Gastrocnemius medialis (tissue), 4 donors: Measurements from ENCODE around the gene NOL9. TPM values are rescaled to one million over a fixed set of nuclear protein-coding genes. Genes with fewer than 3 reads are reported as not detected.
A peak's percentile ranks its signal among the peaks of the same experiment; 100 is the strongest.

Source experiments
- ATAC-seq, 2 donors: fragments of 150-250 bp; one replicate each; pipeline ENCODE4 v1.9.1; 2016
- DNase-seq, 2 donors: peaks; one replicate each; pipeline ENCODE4 v3.0.0-alpha.2; 2019
- H3K27ac ChIP-seq, 4 donors: fragments of 200-600 bp; sonication (generic); 1 replicate in 1 of 4; 2 replicates in 3 of 4; pipeline ENCODE4 v1.5.1; 2016 to 2018; ENCODE audit warnings: mild to moderate bottlenecking in 2 of 4, moderate library complexity in 1 of 4
- H3K27me3 ChIP-seq, 3 donors: fragments of 200-600 bp; sonication (generic) in 2 of 3; 1 replicate in 1 of 3; 2 replicates in 2 of 3; pipeline versions ENCODE4 v1.5.1 to v1.6.0; 2016 to 2019; ENCODE audit warnings: mild to moderate bottlenecking in 1 of 3, moderate library complexity in 1 of 3
- H3K36me3 ChIP-seq, 2 donors: fragments of 200-600 bp; sonication (generic) in 1 of 2; one replicate each; pipeline ENCODE4 v1.5.1; 2017 to 2018
- H3K4me1 ChIP-seq, 2 donors: fragments of 200-600 bp; sonication (generic) in 1 of 2; one replicate each; pipeline ENCODE4 v1.5.1; 2016 to 2017; ENCODE audit warnings: mild to moderate bottlenecking in 2 of 2
- H3K4me3 ChIP-seq, 4 donors: fragments of 200-600 bp; sonication (generic) in 3 of 4; 1 replicate in 1 of 4; 2 replicates in 3 of 4; pipeline ENCODE4 v1.5.1; 2016 to 2019; ENCODE audit warnings: mild to moderate bottlenecking in 2 of 4
- H3K9me3 ChIP-seq, 3 donors: fragments of 200-600 bp; sonication (generic) in 2 of 3; 1 replicate in 1 of 3; 2 replicates in 2 of 3; pipeline ENCODE4 v1.5.1; 2016 to 2019
- POLR2A ChIP-seq, 2 donors: fragments of 450-650 bp; IDR thresholded peaks; one replicate each; pipeline ENCODE4 v1.6.1; 2017; ENCODE audit warnings: antibody characterized with exemption in 2 of 2, mild to moderate bottlenecking in 2 of 2, moderate library complexity in 2 of 2
- in situ Hi-C, 4 donors: fragments of 200-750 bp; cut with MboI; loops; one replicate each; pipeline versions ENCODE4 v1.15.0 to v1.8.0; 2017; ENCODE audit warnings: low sequenced_read_pairs in 4 of 4
- intact Hi-C: fragments of 100-400 bp; cut with DNase I; formaldehyde crosslinking; loops from one replicate; pipeline ENCODE4 v1.15.1; 2023; ENCODE audit warnings: low total_unique reads
- total RNA-seq, 4 donors: library from RNA; depleted of rRNA; stranded (reverse); fragments of >200 nt; gene quantifications; one replicate each; pipeline versions ENCODE4 v1.1.0 to v1.2.3, GENCODE V29; 2016
- TF ChIP-seq, protein P1 (sequence below), 5 experiments: fragments of 450-650 bp in 3 of 5; fragments of 200-600 bp in 2 of 5; sonication (generic) in 2 of 5; IDR thresholded peaks in 4 of 5; conservative IDR thresholded peaks in 1 of 5; 1 replicate in 4 of 5; 2 replicates in 1 of 5; pipeline ENCODE4 v1.5.1; 2016 to 2019; ENCODE audit warnings: antibody characterized with exemption in 5 of 5, mild to moderate bottlenecking in 3 of 5, moderate library complexity in 3 of 5

Gene NOL9
- total RNA-seq, 4 donors from 2014 or later, result 13.6 to 33.0 (median 21.9) TPM

DNA sequence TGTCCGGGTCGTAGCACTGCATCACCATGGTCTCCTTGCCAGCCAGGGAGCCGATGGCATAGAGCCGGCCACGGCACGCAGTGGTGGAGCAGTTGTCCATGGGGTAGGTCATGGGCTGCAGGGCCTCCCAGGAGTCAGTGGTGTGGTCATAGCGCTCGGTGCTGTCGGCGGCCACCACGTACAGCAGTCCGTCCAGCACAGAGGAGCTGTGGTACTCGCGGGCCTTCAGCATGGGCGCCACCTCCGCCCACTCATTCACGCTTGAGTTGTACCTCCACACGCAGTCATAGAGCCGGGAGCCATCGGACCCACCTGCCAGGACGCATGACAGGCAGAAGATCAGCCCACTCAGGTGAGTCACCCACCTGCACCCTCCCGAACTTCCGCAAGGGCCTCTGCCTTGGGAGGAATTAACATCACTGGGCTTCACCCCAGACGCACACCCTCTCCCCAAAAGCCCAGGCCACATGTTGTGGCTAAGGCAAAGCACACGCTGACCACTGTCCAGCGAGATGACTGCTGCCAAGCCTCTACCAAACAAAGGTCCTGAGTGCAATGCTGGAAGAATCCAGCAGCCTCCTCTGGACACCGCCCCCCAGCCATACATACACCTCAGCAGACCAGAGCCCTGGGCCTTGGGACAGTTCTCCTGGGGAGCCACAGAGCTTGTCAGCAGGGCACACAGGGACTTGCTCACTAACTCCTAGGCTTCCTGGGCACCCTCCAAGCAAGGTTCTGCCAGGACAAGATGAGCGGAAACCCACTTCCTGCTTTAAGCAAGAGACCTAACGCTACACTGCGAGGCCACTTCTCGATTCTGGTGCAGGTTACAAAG lies 45.0 kb upstream of the NOL9 start:
- intact Hi-C loops, result no loop called here
- no peaks in the 10 kb centered on the region for H3K9me3 ChIP-seq
- TF ChIP-seq, protein P1, sequence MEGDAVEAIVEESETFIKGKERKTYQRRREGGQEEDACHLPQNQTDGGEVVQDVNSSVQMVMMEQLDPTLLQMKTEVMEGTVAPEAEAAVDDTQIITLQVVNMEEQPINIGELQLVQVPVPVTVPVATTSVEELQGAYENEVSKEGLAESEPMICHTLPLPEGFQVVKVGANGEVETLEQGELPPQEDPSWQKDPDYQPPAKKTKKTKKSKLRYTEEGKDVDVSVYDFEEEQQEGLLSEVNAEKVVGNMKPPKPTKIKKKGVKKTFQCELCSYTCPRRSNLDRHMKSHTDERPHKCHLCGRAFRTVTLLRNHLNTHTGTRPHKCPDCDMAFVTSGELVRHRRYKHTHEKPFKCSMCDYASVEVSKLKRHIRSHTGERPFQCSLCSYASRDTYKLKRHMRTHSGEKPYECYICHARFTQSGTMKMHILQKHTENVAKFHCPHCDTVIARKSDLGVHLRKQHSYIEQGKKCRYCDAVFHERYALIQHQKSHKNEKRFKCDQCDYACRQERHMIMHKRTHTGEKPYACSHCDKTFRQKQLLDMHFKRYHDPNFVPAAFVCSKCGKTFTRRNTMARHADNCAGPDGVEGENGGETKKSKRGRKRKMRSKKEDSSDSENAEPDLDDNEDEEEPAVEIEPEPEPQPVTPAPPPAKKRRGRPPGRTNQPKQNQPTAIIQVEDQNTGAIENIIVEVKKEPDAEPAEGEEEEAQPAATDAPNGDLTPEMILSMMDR (IDR thresholded peaks at IDR 0.05 in 4 of 5, conservative IDR thresholded peaks at IDR 0.05 in 1 of 5), result peak in 3 of 5 experiments; percentile 23 to 36 (median 26)
- TF ChIP-seq POLR2A (IDR thresholded peaks at IDR 0.05), result peak; percentile 52 to 57
- ATAC-seq, result peak in 1 of 2 donors; percentile 2
- peaks cover 0 to 35% of the 10 kb centered on the region in 2 donors for H3K36me3 ChIP-seq
- peaks cover 60 to 63% of the 10 kb centered on the region in 2 donors for H3K4me1 ChIP-seq
- peak overlapping the region; percentile 98 to 100 (median 100) for H3K27ac ChIP-seq
- peak; percentile 73 to 76 for DNase-seq
- H3K27me3 ChIP-seq, result no peaks in the 10 kb centered on the region
- in situ Hi-C loops, result no loop called here
- H3K4me3 ChIP-seq, result peak overlapping the region; percentile 74 to 92 (median 90)

DNA sequence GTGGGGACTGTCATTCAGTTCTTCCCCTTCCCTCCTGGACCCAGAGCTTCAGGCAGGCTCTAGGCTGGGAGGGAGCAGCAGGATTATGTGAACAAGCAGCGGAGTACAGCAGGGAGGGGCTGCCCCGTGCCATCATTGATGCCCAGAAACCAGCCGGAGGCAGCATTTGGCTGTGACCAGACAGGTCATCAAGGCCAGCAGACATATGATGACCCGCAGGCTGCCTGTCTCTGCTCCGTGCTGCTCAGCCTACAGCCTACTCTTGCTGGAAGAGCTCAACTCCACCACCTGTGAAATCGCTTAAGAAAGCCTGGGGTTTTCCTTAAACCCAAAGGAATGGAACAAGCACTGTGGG lies 43.4 kb upstream of the NOL9 start:
- no peak for ATAC-seq
- Histone ChIP-seq H3K27ac (peak overlapping the region; percentile 98 to 100 (median 100)), H3K36me3 (peaks cover 0 to 51% of the 10 kb centered on the region in 2 donors), H3K27me3 (no peaks in the 10 kb centered on the region), H3K9me3 (no peaks in the 10 kb centered on the region), H3K4me3 (peak overlapping the region; percentile 27 to 91 (median 82)), H3K4me1 (peaks cover 68 to 72% of the 10 kb centered on the region in 2 donors)
- in situ Hi-C loops (no loop called here), intact Hi-C loops (no loop called here)
- peak in 1 of 2 donors; percentile 2 for TF ChIP-seq POLR2A (IDR thresholded peaks at IDR 0.05)
- TF ChIP-seq, protein P1 (IDR thresholded peaks at IDR 0.05 in 4 of 5, conservative IDR thresholded peaks at IDR 0.05 in 1 of 5), result no peak
- DNase-seq, result peak in 1 of 2 donors; percentile 75

DNA sequence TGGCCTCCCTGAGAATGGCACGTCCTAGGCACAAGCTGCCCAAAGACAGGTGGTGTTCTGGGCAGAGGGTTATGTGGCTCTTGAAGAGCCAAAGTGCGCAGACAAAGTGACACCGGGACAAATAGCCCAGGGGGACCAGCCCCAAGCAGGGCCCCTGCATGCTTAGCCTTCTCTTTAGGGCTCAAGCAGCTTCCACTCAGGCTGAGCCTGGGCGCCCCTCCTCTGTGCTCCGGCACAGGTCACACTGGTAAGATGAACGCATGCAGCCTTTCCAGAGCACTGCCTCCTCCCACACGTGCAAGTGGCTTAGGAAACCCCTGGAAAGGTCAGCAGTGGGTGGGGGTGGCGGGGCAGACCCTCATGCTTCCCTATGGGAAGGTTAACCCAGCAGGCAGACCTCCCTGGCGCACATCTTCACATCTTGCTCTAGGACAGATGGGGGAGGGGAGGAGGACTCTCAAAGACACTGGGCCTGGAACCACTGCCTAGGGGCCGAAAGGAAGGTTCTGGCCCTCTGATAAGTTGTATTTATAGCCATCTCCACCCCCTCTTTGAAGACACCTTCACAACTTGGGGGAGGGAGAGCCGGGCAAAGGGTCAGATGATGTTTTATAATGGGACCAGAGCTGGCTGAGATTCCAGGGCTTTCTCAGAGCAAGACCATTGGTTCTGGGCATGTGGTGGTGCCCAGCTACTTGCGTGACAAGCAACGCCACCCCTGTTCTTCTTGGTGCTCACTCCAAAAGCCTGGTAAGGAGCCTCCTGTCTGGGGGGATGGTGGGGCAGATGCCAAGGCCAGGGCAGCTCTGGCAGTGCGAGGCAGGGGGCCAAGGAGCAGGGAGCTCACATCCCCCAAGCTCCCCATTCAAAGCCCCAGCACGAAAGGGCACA lies 42.8 kb upstream of the NOL9 start:
- peaks cover 0 to 54% of the 10 kb centered on the region in 2 donors for H3K36me3 ChIP-seq
- H3K27me3 ChIP-seq, result no peaks in the 10 kb centered on the region
- peak in 1 of 2 donors; percentile 80 for DNase-seq
- TF ChIP-seq, protein P1 (IDR thresholded peaks at IDR 0.05 in 4 of 5, conservative IDR thresholded peaks at IDR 0.05 in 1 of 5), result no peak
- peak; percentile 31 to 37 for TF ChIP-seq POLR2A (IDR thresholded peaks at IDR 0.05)
- in situ Hi-C loops, result no loop called here
- peak overlapping the region; percentile 27 to 90 (median 54) for H3K4me3 ChIP-seq
- intact Hi-C loops, result no loop called here
- ATAC-seq, result peak; percentile 1 to 15
- peak overlapping the region; percentile 98 to 100 (median 100) for H3K27ac ChIP-seq
- peaks cover 74 to 78% of the 10 kb centered on the region in 2 donors for H3K4me1 ChIP-seq
- no peaks in the 10 kb centered on the region for H3K9me3 ChIP-seq

DNA sequence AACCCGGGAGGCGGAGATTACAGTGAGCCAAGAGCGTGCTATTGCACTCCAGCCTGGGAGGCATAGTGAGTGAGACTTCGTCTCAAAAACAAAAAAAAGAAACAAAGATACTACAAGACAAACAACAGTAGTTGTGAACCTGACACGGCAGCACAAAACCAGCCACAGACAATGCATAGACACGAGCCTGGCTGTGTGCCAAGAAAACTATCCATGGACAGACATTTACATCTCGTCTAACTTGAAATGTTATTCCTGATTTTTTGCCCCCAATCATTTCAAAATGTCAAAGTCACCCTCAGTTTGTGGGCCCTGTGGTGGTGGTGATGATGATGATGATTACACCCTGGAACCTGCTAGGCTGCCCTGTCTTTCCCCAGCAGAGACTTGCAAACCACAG lies 42.0 kb upstream of the NOL9 start:
- DNase-seq (no peak), ATAC-seq (no peak)
- Histone ChIP-seq H3K9me3 (no peaks in the 10 kb centered on the region), H3K27me3 (no peaks in the 10 kb centered on the region), H3K4me3 (peak overlapping the region; percentile 27 to 90 (median 54)), H3K36me3 (peaks cover 0 to 54% of the 10 kb centered on the region in 2 donors), H3K27ac (peak overlapping the region; percentile 98 to 100 (median 100)), H3K4me1 (peaks cover 82 to 86% of the 10 kb centered on the region in 2 donors)
- intact Hi-C loops, result no loop called here
- in situ Hi-C loops, result no loop called here
- TF ChIP-seq, protein P1 (IDR thresholded peaks at IDR 0.05 in 4 of 5, conservative IDR thresholded peaks at IDR 0.05 in 1 of 5), result no peak
- TF ChIP-seq POLR2A (IDR thresholded peaks at IDR 0.05), result no peak
